Measurements from ENCODE around the gene ZFP36L1.

ZFP36L1 gene

GRCh38 chr14:68788996-68789820 is 3.7 kb downstream of the ZFP36L1 start:
- peak; percentile 80 for TF ChIP-seq CTCF (IDR thresholded peaks at IDR 0.05; ENCODE audit: low read depth, low read length, missing control alignments)
- peak; percentile 60 for DNase-seq (ENCODE audit: low read depth)
- in situ Hi-C loops (cut with HindIII; ENCODE audit: low sequenced_read_pairs): no loop called here
- peak overlapping the region; percentile 99 for H3K4me3 ChIP-seq (ENCODE audit: low read depth, low read length)

DNA sequence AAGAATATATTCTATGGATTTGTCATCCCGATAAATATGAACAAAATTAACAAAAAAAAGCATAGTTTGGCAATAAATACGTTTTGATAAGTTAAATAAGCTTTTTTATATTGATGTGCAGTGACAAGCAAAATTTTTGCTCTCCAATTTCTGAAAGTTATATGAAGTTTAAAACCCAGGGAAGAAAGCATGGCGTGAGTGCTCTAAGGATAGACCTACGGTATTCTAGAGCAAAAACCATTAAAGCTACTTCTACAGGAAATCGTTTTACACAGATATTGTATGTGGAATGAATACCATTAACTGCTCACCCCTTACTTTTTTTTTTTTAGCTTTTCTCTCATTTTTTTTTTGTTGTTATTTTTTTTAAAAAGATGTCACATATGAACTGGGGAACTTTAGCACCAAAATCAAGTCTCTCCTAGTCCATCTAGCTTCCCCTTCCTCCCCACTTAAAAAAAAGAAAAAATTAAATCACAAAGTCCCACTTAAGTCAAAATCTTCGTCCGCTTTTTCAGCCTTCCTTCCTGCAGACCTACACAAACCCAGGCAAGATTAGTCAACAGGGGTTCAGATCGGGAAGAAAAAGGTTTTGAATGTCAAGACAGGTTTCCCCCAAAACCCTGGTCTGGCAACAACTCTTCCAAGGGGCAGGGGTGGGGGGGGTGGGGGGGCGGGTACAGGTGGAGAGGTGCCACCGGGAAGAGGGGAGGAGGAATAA is 4.4 kb downstream of the ZFP36L1 start:
- DNase-seq (ENCODE audit: low read depth): no peak
- in situ Hi-C loops (cut with HindIII; ENCODE audit: low sequenced_read_pairs): no loop called here
- no peak for TF ChIP-seq CTCF (IDR thresholded peaks at IDR 0.05; ENCODE audit: low read depth, low read length, missing control alignments)
- peak overlapping the region; percentile 99 for H3K4me3 ChIP-seq (ENCODE audit: low read depth, low read length)

DNA sequence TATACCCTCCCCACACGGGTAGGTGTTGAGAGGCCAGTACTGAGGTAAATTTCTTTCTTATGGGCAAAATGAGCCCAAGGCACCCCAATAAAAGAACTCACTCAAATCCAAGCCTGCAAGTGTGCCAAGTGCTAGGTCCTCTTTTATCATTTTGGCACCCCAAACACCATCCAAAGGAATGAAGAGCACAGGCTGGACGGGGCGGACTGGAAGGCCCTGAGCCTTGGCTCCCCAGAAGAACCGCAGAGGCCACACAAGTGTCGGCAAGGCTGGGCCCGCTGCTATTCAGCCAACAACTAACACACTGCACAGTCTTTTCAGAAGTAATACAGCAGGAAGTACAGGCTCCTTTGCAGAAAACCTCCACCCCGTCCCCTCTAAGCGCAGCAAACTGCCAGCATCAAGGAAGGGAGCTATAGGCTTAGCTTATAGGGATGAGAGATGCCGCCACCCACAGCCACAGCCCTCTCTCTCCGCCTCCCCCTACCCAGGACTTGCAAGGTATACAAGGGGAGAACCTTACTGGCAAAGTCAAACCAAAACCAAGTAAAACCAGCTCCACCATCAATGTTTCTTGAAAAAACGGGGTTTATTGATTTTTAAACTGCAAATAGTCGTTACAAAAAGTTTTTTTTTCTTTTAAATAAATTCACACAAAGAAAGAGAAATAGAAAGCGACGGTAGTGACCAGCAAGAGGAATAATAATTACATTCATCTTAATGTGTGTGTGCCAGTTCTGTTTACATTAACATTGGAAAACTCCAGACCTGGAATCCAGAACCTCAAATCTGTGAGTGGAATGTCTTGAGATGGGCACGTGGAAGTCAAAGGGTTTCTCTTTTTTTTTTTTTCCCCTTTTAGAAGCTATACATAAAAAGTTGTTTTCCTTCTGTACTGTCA is 5.5 kb downstream of the ZFP36L1 start:
- DNase-seq (ENCODE audit: low read depth): no peak
- no peak for TF ChIP-seq CTCF (IDR thresholded peaks at IDR 0.05; ENCODE audit: low read depth, low read length, missing control alignments)
- no peak overlapping the region for H3K4me3 ChIP-seq (ENCODE audit: low read depth, low read length)
- in situ Hi-C loops (cut with HindIII; ENCODE audit: low sequenced_read_pairs): no loop called here

DNA sequence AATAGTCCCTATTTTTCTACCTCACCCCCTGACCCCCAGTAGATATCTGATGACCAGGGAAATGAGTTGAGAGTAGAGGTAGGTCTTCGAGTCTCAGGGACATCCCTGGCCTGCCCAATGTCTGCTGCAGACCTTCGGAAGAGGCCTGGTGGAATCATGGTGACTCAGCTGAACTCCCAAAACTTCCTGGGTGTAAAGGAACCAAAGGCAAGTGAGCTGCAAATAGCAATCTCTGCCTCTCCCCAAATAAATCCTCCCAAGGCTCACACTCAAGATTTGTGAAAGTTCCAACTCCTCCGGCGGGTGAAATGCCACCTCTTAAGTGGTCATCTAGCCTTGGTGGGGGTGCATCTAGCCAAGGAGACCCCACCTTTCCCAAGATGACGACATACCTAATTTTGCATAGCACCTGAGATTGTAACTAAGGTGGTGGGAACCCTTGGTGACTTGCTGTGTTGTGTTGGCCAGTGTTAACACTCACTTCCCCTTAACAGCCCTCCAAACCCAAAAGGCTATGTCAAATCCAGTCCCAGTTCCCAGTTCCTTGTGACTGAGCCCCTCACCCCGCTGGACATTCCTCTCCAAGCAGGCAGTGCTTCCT is 6.3 kb downstream of the ZFP36L1 start:
- TF ChIP-seq CTCF (IDR thresholded peaks at IDR 0.05; ENCODE audit: low read depth, low read length, missing control alignments): no peak
- in situ Hi-C loops (cut with HindIII; ENCODE audit: low sequenced_read_pairs): no loop called here
- no peak overlapping the region for H3K4me3 ChIP-seq (ENCODE audit: low read depth, low read length)
- no peak for DNase-seq (ENCODE audit: low read depth)

GRCh38 chr14:68785534-68786490 is 7.1 kb downstream of the ZFP36L1 start:
- no peak overlapping the region for H3K4me3 ChIP-seq (ENCODE audit: low read depth, low read length)
- no peak for TF ChIP-seq CTCF (IDR thresholded peaks at IDR 0.05; ENCODE audit: low read depth, low read length, missing control alignments)
- in situ Hi-C loops (cut with HindIII; ENCODE audit: low sequenced_read_pairs): no loop called here
- no peak for DNase-seq (ENCODE audit: low read depth)

Data from astrocyte of the cerebellum (primary cell).